ENCODE measurements around the gene CHTF18. TPM values are rescaled to one million over a fixed set of nuclear protein-coding genes. Genes with fewer than 3 reads are reported as not detected.

The CHTF18 gene
- total RNA-seq (10 to 100 TPM in 6 of 7 donors, 1 to 10 TPM in 1; 8.9 to 30.2 (median 18.5) TPM), polyA plus RNA-seq (10 to 100 TPM; 23.6 to 55.0 (median 32.3) TPM)
- long read RNA-seq, donor 1, partial matches to known transcripts = 0 of 1 reads
- long read RNA-seq, donor 1, other reads (novel, unspliced or antisense) = 0 of 1 reads
- long read RNA-seq, donor 2, partial matches to known transcripts = 0 of 3 reads
- long read RNA-seq, donor 2, other reads (novel, unspliced or antisense) = 0 of 3 reads

GRCh38 chr16:788399-789126, at the start of gene CHTF18:
Gene CHTF18, plus strand, starts transcription at chr16:788620. Its CDS starts 65 bp downstream, at chr16:788685.
- Histone ChIP-seq H3K27ac (peak within 1 kb of the TSS; percentile 53 to 90 (median 78)), H3K4me3 (peak within 1 kb of the TSS; percentile 92 to 99 (median 97)), H3K4me1 (peaks cover 17 to 45% (median 33%) of the 10 kb centered on the region in 6 donors), H3K36me3 (peaks cover 0 to 63% (median 18%) of the 10 kb centered on the region in 6 donors), H3K27me3 (replicated peaks in 1 of 7) (peaks cover 0 to 3% (median 0%) of the 10 kb centered on the region in 7 donors), H3K9me3 (no peaks in the 10 kb centered on the region)
- intact Hi-C loops (cut with DNase I; ENCODE audit: low total_unique reads) = loop anchor here (5.0 kb wide), 1 partner anchor 76 kb away; no protein-coding TSS in a partner anchor
- peak; percentile 10 to 68 (median 65) for TF ChIP-seq POLR2AphosphoS5 (IDR thresholded peaks at IDR 0.05)
- no peak for TF ChIP-seq POLR2A (IDR thresholded peaks at IDR 0.05)
- DNase-seq = peak; percentile 95
- WGBS, 5 donors = 0 to 1% (median 0%) methylated on average over 14 to 97 of the region's 97 CpGs

- H3K4me3 ChIP-seq = peak overlapping the region; percentile 81 to 97 (median 91)
- H3K27me3 ChIP-seq (replicated peaks in 1 of 7) = peaks cover 0 to 18% (median 0%) of the 10 kb centered on the region in 7 donors
- H3K9me3 ChIP-seq = no peaks in the 10 kb centered on the region
- H3K36me3 ChIP-seq = peaks cover 0 to 48% (median 33%) of the 10 kb centered on the region in 6 donors
- intact Hi-C loops (cut with DNase I; ENCODE audit: low total_unique reads) = no loop called here
- TF ChIP-seq CTCF (IDR thresholded peaks at IDR 0.05 in 8 of 11, conservative IDR thresholded peaks at IDR 0.05 in 3 of 11) = no peak
- no peak for TF ChIP-seq POLR2A (IDR thresholded peaks at IDR 0.05)
- TF ChIP-seq POLR2AphosphoS5 (IDR thresholded peaks at IDR 0.05) = no peak
- peak overlapping the region in 4 of 8 donors; percentile 77 to 89 (median 84) for H3K27ac ChIP-seq
- peaks cover 14 to 50% (median 24%) of the 10 kb centered on the region in 6 donors for H3K4me1 ChIP-seq
- peak; percentile 76 for DNase-seq
- WGBS, 5 donors = 51 to 78% (median 54%) methylated on average over 20 to 38 of the region's 38 CpGs
Observed at GRCh38 chr16:739560-740458, 48.6 kb upstream of the CHTF18 start.

- WGBS, 5 donors = 0 to 1% (median 0%) methylated on average over 17 to 22 of the region's 22 CpGs; no CpG with 5 or more reads in 1 of the 5 donors
- no peak for DNase-seq
- Histone ChIP-seq H3K4me1 (peaks cover 14 to 50% (median 24%) of the 10 kb centered on the region in 6 donors), H3K27me3 (replicated peaks in 1 of 7) (peaks cover 0 to 23% (median 0%) of the 10 kb centered on the region in 7 donors), H3K36me3 (peaks cover 0 to 42% (median 27%) of the 10 kb centered on the region in 6 donors), H3K4me3 (peak overlapping the region; percentile 81 to 97 (median 91)), H3K9me3 (no peaks in the 10 kb centered on the region), H3K27ac (peak overlapping the region in 7 of 8 donors; percentile 67 to 89 (median 78))
- TF ChIP-seq POLR2AphosphoS5 (IDR thresholded peaks at IDR 0.05) (no peak), POLR2A (IDR thresholded peaks at IDR 0.05) (no peak), CTCF (IDR thresholded peaks at IDR 0.05 in 8 of 11, conservative IDR thresholded peaks at IDR 0.05 in 3 of 11) (no peak)
- intact Hi-C loops (cut with DNase I; ENCODE audit: low total_unique reads) = no loop called here
Observed at GRCh38 chr16:740459-740763, 48.0 kb upstream of the CHTF18 start.
